Measurements from ENCODE around the gene BCL2. TPM values are rescaled to one million over a fixed set of nuclear protein-coding genes. Genes with fewer than 3 reads are reported as not detected.
A peak's percentile ranks its signal among the peaks of the same experiment; 100 is the strongest.

BCL2 gene
- total RNA-seq, 1 donor from 2014 or later, result 16.5 TPM

- Mint-ChIP-seq H3K27ac (peak overlapping the region; percentile 96), H3K4me1 (ENCODE audit: unreplicated experiment) (peaks cover 32% of the 10 kb centered on the region), H3K27me3 (peaks cover 21% of the 10 kb centered on the region), H3K36me3 (no peaks in the 10 kb centered on the region), H3K4me3 (peak overlapping the region; percentile 99), H3K9me3 (no peaks in the 10 kb centered on the region)
- TF ChIP-seq CTCF (conservative IDR thresholded peaks at IDR 0.05), result no peak
- DNase-seq (ENCODE audit: extremely low spot score, unreplicated experiment), result no peak
Measured at GRCh38 chr18:63318889-63319382, 633 bp downstream of the BCL2 start.

- H3K27me3 Mint-ChIP-seq, result peaks cover 21% of the 10 kb centered on the region
- H3K9me3 Mint-ChIP-seq, result no peaks in the 10 kb centered on the region
- H3K36me3 Mint-ChIP-seq, result no peaks in the 10 kb centered on the region
- TF ChIP-seq CTCF (conservative IDR thresholded peaks at IDR 0.05), result peak; percentile 72
- H3K4me3 Mint-ChIP-seq, result peak overlapping the region; percentile 99
- H3K4me1 Mint-ChIP-seq (ENCODE audit: unreplicated experiment), result peaks cover 32% of the 10 kb centered on the region
- H3K27ac Mint-ChIP-seq, result peak overlapping the region; percentile 96
- no peak for DNase-seq (ENCODE audit: extremely low spot score, unreplicated experiment)
Measured at GRCh38 chr18:63317982-63318888, 1.3 kb downstream of the BCL2 start.

- Mint-ChIP-seq H3K4me3 (peak overlapping the region; percentile 93), H3K27ac (peak overlapping the region; percentile 74), H3K9me3 (no peaks in the 10 kb centered on the region), H3K27me3 (peaks cover 21% of the 10 kb centered on the region), H3K4me1 (ENCODE audit: unreplicated experiment) (peaks cover 27% of the 10 kb centered on the region), H3K36me3 (no peaks in the 10 kb centered on the region)
- DNase-seq (ENCODE audit: extremely low spot score, unreplicated experiment), result no peak
- TF ChIP-seq CTCF (conservative IDR thresholded peaks at IDR 0.05), result no peak
Measured at GRCh38 chr18:63317556-63317946, 2.0 kb downstream of the BCL2 start.

GRCh38 chr18:63316612-63317555 is 2.7 kb downstream of the BCL2 start:
- no peak for TF ChIP-seq CTCF (conservative IDR thresholded peaks at IDR 0.05)
- Mint-ChIP-seq H3K36me3 (no peaks in the 10 kb centered on the region), H3K4me3 (peak overlapping the region; percentile 93), H3K27ac (peak overlapping the region; percentile 1), H3K9me3 (no peaks in the 10 kb centered on the region), H3K27me3 (peaks cover 21% of the 10 kb centered on the region), H3K4me1 (ENCODE audit: unreplicated experiment) (peaks cover 26% of the 10 kb centered on the region)
- no peak for DNase-seq (ENCODE audit: extremely low spot score, unreplicated experiment)

GRCh38 chr18:63315876-63316275 is 3.7 kb downstream of the BCL2 start:
- Mint-ChIP-seq H3K27ac (no peak overlapping the region), H3K27me3 (peaks cover 18% of the 10 kb centered on the region), H3K36me3 (peaks cover 4% of the 10 kb centered on the region), H3K4me3 (peak overlapping the region; percentile 62), H3K4me1 (ENCODE audit: unreplicated experiment) (peaks cover 28% of the 10 kb centered on the region), H3K9me3 (no peaks in the 10 kb centered on the region)
- no peak for DNase-seq (ENCODE audit: extremely low spot score, unreplicated experiment)
- no peak for TF ChIP-seq CTCF (conservative IDR thresholded peaks at IDR 0.05)
